ENCODE measurements around the gene SLITRK5.

SLITRK5 gene, protein sequence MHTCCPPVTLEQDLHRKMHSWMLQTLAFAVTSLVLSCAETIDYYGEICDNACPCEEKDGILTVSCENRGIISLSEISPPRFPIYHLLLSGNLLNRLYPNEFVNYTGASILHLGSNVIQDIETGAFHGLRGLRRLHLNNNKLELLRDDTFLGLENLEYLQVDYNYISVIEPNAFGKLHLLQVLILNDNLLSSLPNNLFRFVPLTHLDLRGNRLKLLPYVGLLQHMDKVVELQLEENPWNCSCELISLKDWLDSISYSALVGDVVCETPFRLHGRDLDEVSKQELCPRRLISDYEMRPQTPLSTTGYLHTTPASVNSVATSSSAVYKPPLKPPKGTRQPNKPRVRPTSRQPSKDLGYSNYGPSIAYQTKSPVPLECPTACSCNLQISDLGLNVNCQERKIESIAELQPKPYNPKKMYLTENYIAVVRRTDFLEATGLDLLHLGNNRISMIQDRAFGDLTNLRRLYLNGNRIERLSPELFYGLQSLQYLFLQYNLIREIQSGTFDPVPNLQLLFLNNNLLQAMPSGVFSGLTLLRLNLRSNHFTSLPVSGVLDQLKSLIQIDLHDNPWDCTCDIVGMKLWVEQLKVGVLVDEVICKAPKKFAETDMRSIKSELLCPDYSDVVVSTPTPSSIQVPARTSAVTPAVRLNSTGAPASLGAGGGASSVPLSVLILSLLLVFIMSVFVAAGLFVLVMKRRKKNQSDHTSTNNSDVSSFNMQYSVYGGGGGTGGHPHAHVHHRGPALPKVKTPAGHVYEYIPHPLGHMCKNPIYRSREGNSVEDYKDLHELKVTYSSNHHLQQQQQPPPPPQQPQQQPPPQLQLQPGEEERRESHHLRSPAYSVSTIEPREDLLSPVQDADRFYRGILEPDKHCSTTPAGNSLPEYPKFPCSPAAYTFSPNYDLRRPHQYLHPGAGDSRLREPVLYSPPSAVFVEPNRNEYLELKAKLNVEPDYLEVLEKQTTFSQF

DNA sequence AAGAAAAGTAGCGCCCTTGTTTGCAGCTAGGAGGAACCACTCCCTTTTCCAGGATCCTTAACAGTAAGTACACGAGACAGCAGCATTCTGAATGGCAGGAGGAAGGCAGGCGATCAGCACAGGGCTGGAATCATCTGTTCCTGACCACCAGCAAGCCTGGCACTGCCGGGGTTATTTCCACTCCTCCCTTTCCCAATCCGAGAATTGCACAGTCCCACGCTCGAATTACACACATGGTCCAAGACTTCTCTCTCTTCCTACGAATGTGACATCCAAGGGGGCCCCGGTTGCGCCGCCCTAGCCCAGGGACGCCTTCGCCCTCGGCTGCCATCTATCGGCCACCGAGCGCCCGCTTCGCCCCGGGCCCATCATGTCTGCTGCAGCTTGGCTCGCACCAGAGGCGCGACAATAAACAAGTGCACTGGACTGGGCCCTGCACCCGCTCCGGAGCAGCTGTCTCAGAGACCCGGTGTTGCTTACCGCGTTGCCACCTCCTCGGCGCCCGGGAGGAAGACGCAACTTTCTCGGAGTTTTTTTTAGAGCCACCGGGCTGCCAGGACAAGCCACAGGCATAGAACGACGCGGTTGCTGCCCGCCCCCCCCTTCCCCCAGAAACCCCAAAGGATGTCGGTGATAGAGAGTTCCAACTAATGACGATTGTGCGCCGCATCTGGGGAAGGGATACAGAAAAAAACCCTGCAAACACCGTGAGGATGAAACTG is at the start of gene SLITRK5:
SLITRK5 (plus strand) TSS at position 341 of the 722 bp plus-strand sequence. CDS start 4,018 bp downstream, outside the sequence.
- no peak for DNase-seq

DNA sequence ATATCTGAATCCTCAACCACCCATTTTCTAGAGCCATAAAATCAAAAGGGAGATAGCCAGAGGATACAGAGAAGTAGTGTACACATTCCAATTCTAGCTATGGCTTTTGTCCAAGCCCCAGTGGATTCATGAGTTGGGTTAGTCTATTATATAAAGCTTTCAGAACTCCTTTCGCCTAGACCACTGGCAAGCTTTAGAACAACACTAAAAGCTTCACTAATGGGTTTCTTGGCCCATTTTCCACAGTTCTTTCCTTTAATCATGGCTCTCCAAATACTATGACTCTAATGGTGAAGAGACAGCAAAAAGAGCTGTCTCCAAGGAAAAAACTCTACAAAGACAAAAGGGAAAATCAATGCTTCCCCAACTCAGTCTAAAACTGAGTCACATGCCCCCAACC is 48.2 kb upstream of the SLITRK5 start:
- no peak for DNase-seq

DNA sequence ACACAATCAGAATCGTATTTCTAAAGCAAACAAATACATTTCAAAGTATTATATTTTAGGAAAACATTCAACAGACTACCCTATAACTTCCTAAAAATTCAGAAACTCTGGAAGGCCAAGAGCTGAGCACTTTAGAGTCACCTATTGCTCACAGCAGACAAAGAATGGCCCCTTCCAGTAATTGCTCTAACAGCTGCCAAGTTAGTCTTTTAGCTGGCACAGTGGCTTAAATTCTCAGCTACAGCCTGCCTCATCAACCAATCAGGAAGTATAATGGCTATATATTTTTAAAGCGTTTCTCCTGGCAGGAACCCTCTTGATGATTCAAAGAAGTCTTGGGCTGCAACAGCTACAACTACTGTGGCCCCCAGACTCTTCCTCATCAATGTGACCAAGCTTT is 14.9 kb upstream of the SLITRK5 start:
- no peak for DNase-seq

DNA sequence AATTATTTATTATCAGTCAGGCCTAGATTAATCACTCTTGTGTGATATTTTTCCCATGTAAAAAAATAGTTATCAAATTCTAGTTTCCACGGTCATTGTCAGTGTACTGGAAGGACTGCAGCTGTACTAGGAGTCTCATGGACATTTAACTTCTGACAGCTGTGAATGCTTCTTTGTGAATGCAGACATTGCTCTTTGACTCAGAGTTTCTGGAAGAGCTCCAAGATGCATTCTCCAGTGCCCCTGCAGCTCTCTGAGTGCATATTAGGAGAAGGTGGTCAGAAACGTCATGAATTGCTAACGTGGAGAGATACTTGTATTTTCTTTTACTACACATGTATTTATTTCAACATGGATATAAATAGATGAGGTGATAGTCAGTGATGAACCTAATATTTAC is 9.7 kb upstream of the SLITRK5 start:
- no peak for DNase-seq

DNA sequence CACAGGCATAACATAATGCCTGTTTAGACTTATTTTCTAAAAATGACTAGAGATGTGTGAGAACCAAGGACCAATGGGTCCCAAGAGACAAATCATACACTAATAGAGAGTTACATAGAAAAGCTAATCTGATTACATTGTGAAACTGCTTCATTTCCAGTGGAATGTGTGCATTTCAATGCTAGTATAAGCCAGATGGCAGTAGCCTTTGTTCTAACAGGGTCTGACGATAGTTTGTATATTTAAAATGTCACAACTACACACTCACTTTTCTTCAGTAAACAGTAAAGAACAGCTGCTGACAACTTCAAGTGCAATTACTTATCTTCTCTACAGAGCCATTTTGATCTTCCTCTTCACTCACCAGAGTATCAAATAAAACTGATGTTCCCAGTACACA is 4.3 kb upstream of the SLITRK5 start:
- DNase-seq = no peak

DNA sequence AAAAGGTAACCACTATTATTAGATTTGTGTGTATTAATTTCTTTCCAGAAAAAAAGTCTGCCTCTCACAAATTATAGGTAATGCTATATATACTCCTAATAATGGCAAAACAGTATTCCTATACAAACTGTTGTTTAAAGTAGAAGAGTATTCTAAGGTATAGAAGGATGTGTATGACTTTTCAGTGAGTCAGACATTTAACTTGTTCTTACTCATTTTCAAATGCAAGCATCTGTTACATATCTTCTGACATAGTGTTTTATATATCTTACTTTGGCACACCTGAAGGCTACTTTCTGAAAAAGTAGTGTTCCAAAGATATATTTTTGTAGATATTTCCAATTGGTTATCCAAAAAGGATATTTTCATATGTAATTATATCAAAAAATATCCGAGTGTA is 3.5 kb upstream of the SLITRK5 start:
- DNase-seq = no peak

DNA sequence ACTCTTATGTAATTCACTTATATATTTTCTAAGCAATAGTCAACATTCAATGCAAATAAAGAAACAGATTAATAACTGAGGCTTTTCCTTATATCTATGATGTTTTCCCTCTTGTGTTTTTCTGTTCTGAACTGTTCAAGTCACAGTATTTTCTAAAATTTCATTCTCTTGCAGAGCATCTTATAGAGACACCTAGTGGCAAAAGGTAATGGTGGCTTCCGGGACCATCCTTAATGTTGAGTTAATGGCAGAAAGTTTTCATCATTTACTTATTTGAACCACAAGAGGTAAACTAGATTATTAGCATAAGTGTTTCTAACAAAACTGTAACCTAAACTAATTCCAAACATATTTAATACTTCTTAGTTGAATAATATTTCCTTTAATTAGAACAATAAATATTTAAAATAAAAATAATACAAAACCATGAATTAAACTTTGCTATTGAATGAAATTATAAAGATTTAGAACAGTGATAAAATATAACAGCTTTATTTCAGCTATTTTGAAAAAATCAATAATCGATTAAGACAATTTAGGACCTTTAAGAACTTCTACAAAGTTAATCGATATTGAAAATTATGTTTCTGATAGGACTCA is 1.7 kb upstream of the SLITRK5 start:
- DNase-seq = no peak

DNA sequence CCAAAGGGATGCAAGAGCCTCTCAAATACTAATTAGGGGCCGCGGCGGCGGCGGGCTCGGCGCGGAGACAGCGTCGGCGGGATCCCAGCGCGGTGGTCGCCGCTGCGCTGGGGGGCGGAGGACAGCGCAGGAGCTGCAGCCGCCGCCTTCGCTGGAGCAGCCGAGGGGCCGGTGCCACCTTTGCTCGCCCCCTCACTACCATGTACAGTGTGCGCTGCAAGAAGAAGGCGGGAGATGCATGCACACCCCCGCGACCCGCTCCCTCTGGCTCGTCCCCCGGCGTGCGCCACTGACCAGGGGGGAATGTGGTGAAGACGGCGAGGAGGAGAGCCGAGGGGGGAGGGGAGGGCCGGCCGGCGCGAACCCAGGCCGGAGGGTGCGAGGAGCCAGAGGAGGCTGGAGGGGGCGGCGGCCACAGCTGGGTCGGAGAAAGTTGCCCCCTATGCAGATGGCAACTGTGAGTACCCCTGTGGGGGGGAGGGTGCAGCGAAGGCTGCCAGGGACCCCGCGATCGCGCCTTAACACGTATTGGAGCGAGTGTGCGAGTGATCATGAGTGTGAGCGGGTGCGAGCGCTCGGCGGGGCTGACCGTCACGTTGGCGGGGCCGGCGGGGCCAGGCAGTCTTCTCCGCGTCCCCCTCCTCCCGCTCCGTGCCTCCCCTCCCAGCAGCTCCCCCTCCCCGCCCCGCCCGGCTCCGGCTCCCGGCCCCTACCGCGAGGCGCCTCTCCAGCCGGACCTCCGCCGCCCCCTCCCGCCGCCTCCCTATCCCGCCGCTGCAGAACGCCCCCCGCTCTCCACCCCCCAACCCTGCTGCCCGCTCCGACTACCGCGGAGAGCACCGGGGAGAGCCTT is 808 bp downstream of the SLITRK5 start:
- no peak for DNase-seq

DNA sequence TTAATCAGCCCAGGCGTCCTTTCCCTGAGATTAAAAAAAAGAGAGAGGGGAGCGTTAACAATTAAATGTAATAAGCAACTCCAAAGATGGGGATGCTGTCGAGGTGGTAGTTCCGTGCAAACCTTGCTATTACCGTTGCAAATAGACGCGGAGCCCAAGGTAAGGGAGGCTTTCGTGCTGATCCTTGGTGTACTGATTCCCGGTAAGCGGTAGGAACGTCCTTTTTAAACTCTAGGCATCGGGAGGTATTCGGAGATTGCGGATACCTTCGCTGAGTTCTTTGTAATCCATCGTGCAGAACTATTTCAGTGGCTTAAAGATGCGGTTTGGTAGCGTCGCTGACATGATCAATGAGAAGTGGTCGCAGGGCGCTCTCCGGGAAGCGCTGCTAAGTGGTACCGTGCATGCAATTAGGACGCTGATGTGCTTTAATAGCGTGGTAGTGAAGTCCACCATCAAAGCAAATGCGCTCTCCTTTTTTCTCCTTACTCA is 3.1 kb downstream of the SLITRK5 start:
- no peak for DNase-seq

DNA sequence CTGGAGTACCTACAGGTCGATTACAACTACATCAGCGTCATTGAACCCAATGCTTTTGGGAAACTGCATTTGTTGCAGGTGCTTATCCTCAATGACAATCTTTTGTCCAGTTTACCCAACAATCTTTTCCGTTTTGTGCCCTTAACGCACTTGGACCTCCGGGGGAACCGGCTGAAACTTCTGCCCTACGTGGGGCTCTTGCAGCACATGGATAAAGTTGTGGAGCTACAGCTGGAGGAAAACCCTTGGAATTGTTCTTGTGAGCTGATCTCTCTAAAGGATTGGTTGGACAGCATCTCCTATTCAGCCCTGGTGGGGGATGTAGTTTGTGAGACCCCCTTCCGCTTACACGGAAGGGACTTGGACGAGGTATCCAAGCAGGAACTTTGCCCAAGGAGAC is 4.7 kb downstream of the SLITRK5 start:
- no peak for DNase-seq

DNA sequence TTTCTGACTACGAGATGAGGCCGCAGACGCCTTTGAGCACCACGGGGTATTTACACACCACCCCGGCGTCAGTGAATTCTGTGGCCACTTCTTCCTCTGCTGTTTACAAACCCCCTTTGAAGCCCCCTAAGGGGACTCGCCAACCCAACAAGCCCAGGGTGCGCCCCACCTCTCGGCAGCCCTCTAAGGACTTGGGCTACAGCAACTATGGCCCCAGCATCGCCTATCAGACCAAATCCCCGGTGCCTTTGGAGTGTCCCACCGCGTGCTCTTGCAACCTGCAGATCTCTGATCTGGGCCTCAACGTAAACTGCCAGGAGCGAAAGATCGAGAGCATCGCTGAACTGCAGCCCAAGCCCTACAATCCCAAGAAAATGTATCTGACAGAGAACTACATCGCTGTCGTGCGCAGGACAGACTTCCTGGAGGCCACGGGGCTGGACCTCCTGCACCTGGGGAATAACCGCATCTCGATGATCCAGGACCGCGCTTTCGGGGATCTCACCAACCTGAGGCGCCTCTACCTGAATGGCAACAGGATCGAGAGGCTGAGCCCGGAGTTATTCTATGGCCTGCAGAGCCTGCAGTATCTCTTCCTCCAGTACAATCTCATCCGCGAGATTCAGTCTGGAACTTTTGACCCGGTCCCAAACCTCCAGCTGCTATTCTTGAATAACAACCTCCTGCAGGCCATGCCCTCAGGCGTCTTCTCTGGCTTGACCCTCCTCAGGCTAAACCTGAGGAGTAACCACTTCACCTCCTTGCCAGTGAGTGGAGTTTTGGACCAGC is 5.3 kb downstream of the SLITRK5 start:
- DNase-seq = no peak

DNA sequence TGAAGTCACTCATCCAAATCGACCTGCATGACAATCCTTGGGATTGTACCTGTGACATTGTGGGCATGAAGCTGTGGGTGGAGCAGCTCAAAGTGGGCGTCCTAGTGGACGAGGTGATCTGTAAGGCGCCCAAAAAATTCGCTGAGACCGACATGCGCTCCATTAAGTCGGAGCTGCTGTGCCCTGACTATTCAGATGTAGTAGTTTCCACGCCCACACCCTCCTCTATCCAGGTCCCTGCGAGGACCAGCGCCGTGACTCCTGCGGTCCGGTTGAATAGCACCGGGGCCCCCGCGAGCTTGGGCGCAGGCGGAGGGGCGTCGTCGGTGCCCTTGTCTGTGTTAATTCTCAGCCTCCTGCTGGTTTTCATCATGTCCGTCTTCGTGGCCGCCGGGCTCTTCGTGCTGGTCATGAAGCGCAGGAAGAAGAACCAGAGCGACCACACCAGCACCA is 5.9 kb downstream of the SLITRK5 start:
- no peak for DNase-seq

DNA sequence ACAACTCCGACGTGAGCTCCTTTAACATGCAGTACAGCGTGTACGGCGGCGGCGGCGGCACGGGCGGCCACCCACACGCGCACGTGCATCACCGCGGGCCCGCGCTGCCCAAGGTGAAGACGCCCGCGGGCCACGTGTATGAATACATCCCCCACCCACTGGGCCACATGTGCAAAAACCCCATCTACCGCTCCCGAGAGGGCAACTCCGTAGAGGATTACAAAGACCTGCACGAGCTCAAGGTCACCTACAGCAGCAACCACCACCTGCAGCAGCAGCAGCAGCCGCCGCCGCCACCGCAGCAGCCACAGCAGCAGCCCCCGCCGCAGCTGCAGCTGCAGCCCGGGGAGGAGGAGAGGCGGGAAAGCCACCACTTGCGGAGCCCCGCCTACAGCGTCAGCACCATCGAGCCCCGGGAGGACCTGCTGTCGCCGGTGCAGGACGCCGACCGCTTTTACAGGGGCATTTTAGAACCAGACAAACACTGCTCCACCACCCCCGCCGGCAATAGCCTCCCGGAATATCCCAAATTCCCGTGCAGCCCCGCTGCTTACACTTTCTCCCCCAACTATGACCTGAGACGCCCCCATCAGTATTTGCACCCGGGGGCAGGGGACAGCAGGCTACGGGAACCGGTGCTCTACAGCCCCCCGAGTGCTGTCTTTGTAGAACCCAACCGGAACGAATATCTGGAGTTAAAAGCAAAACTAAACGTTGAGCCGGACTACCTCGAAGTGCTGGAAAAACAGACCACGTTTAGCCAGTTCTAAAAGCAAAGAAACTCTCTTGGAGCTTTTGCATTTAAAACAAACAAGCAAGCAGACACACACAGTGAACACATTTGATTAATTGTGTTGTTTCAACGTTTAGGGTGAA is 6.6 kb downstream of the SLITRK5 start:
- no peak for DNase-seq

DNA sequence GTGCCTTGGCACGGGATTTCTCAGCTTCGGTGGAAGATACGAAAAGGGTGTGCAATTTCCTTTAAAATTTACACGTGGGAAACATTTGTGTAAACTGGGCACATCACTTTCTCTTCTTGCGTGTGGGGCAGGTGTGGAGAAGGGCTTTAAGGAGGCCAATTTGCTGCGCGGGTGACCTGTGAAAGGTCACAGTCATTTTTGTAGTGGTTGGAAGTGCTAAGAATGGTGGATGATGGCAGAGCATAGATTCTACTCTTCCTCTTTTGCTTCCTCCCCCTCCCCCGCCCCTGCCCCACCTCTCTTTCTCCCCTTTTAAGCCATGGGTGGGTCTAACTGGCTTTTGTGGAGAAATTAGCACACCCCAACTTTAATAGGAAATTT is 7.2 kb downstream of the SLITRK5 start:
- DNase-seq = no peak

DNA sequence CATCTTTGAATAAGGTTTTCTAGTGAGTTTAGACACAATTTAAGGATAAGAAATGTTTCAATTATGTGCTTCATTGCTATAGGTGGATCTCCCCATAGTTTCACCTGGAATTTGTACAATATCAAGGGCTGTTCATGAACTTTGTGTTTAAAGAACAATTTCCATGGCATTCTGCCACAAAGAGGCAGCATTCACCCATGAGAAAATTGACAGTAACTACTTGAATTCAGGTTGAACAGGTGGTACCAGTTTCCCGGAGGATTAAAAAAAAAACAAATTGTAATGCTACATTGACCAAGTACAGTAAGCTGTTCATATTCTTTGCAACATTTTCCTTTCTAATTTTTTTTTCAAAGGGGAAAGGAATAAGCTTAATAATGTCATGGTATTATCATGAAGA is 9.1 kb downstream of the SLITRK5 start:
- DNase-seq = no peak

DNA sequence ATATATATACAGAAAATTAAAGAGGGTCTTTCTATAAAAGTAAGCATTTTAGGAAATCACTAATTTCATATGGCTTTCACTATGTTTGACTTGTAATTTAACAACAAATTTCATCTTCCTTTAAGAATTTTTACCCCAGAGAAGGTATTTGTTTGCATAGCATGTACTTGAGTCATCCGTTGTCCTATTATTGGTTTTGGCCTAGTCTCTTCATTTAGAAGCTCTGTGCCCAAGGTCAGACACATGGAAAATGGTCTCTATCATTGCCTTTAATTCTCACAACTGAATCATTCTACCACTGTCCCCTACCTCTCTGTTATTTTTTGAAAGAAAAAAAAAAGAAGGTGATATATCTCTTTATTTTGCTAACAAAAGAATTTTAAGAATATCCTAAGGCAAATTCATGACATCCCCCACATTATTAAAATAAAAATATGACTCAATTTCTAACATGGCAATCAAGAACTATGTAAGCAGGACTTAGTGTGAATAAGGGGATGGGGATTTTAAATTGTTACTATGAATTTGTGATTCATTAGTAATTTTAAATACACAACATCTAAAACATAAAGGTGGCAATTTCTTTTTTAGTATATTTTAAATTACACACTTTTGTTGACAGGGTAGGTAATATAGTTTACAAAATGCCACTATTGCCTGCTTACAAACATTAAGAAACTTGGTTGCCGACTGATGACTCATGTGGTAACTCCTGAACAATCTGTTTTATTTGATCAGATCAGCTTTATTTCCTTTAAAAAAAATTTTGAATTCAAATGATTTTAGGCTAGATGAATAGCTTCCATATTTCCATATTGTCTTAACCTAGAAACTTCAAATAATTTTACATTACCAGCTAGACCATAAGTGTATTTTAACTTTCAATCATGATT is 13.9 kb downstream of the SLITRK5 start:
- no peak for DNase-seq

DNA sequence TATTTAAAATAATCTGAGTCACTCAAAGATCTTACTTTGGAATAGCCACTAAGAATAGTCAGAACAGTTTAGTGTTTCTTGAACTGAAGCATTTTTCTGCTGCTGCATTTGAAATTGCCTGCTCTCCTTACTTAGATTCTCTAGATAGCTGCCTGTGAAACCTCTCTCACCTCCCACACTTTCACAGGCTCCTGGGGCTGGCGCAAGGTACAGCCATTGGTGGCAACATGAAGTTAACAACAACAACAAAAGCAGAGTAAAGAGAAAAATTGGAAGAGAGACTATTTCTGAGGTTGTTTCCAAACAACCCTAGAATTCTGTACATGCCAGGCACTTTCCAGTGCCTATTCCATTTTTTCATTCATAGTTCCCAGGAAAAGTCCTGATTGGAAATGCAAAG is 25.3 kb downstream of the SLITRK5 start:
- DNase-seq = no peak

DNA sequence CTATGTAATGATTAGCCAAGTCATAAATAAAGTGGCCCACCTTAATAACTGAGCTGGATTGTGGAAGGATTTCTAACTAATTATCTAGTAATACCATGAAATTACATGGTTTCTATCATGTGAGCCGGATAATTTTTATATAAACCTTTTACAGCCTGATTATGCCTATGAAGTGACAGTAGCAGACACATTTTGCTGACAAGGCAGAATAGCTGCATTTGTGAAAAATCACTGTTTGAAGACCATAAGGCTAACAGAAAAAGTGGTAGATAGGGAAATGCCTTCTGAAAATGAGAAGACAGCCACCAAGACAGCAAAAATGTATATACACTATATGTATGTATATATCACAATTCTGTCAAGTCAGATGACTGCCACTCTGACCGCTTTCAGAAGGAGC is 27.1 kb downstream of the SLITRK5 start:
- no peak for DNase-seq

DNA sequence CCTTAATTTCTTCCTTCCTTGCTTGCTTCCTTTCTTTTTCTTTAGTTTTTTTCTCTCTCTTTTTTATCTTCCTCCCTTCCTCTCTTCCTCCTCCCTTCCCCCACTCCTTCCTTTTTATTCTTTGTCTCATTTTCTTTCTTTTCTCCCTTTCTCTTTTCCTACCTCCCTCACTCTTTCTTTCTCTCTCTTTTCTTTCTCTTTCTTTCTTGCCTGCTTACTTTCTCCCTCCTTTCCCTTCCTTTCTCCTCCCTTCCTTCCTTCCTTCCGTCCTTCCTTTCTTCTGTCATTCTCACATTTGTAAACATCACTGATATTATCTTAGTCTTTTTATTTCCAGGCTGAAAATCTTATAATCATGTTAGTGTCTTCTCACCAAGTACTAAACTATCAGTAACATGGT is 38.8 kb downstream of the SLITRK5 start:
- no peak for DNase-seq
